Natural killer cell treated with Interleukin-12 subunit alpha and Interleukin-12 subunit beta and Interleukin-15 and Interleukin-18, amount 100 ng/mL, for 72 hours (primary cell): Measurements from ENCODE around the gene HIPK2. TPM values are rescaled to one million over a fixed set of nuclear protein-coding genes. Genes with fewer than 3 reads are reported as not detected.

Source experiments
- ATAC-seq, 2 donors: fragments of 150-1000 bp; cut with Tn5 transposase in 1 of 2; sonication (Bioruptor Pico), chemical (Tn5 transposase) in 1 of 2; 2 replicates each; pipeline ENCODE4 v1.10.0; 2021
- DNase-seq: peaks from one replicate; pipeline ENCODE4 v3.0.0; 2022; ENCODE audit warnings: low spot score
- H3K27ac Mint-ChIP-seq, 2 donors: 1 replicate in 1 of 2; 2 replicates in 1 of 2; pipeline ENCODE4 v1.8.0; 2022; ENCODE audit warnings: mixed read lengths in 2 of 2, mild to moderate bottlenecking in 1 of 2, moderate library complexity in 1 of 2
- H3K27me3 Mint-ChIP-seq, 2 donors: 1 replicate in 1 of 2; 2 replicates in 1 of 2; pipeline ENCODE4 v1.8.0; 2022; ENCODE audit warnings: mixed read lengths in 2 of 2
- H3K36me3 Mint-ChIP-seq: one replicate; pipeline ENCODE4 v1.8.0; 2022; ENCODE audit warnings: mixed read lengths
- H3K4me1 Mint-ChIP-seq, 2 donors: 1 replicate in 1 of 2; 2 replicates in 1 of 2; pipeline ENCODE4 v1.8.0; 2022; ENCODE audit warnings: low read depth in 2 of 2, mixed read lengths in 2 of 2, mild to moderate bottlenecking in 1 of 2
- H3K4me3 Mint-ChIP-seq: one replicate; pipeline ENCODE4 v1.8.0; 2022; ENCODE audit warnings: mixed read lengths
- H3K9me3 Mint-ChIP-seq: 2 replicates; pipeline ENCODE4 v1.8.0; 2022; ENCODE audit warnings: mixed read lengths
- total RNA-seq, 2 donors: library from RNA; stranded (reverse); gene quantifications; one replicate each; pipeline ENCODE4 v1.2.3, GENCODE V29; 2022

HIPK2 gene
- total RNA-seq, 2 donors from 2014 or later, result 152 to 245 TPM

DNA sequence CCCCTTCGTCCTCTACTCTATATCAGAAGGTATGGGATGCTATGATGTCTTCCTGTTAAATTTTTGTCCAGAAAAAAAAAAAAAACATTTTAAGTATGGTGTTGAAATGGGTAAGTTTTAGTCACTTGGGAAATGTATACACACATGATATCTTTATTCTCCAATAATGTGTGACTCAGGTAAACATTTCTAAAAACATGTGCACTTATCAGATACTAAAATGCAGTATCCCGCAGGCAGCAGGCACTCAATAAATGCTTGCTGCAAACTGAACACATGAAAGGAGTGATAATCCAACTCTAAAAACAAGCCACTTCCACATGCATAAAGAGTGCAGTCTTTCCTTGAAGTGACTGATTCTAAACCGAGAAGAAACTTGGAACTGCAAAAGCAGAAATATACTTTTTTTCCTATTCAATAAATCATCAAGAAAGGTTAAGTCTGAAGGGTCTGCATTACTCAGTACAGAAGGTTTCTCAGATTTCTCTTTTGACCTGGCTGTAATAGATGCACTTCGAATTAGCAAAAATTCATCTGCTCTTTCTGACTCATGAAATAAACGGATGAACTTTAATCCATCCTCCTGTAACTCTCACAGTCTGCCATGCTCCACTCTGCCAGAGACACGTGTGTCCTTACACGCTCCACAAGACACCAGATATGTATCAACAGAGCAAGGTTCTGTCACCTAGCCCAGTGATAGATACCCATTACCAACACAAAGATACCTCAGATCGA lies 84.0 kb downstream of the HIPK2 start:
- Mint-ChIP-seq H3K4me1 (peaks cover 59 to 64% of the 10 kb centered on the region in 2 donors), H3K9me3 (no peaks in the 10 kb centered on the region)

DNA sequence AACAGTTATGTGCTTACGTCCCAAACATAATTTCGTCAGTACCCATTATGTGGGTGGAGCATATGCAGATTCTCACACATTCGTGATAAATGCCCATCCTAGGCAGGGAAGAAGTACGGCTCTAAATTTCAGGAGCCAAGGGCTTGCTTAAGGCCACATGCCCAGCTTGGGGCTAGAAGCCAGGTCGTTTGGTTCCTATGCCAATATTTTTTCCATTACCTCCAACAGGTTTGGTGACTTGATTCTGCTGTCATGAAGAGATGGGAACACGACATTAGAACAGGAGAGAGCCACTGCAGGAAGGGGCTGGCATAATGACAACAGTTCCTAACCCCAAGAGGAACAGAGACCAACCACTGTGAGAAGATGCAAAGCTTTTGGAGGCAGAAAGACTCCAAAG lies 85.1 kb downstream of the HIPK2 start:
- Mint-ChIP-seq H3K36me3 (peaks cover 27% of the 10 kb centered on the region), H3K9me3 (no peaks in the 10 kb centered on the region), H3K27ac (peak overlapping the region; percentile 16 to 90), H3K27me3 (no peaks in the 10 kb centered on the region), H3K4me1 (peaks cover 61 to 67% of the 10 kb centered on the region in 2 donors), H3K4me3 (no peak overlapping the region)
- ATAC-seq (no peak), DNase-seq (no peak)

More for the DNA sequence above, 84.0 kb downstream of the HIPK2 start:
- DNase-seq, result no peak
- H3K4me3 Mint-ChIP-seq, result no peak overlapping the region
- H3K36me3 Mint-ChIP-seq, result peaks cover 27% of the 10 kb centered on the region
- H3K27ac Mint-ChIP-seq, result peak overlapping the region; percentile 64 to 90
- no peak for ATAC-seq
- no peaks in the 10 kb centered on the region for H3K27me3 Mint-ChIP-seq

DNA sequence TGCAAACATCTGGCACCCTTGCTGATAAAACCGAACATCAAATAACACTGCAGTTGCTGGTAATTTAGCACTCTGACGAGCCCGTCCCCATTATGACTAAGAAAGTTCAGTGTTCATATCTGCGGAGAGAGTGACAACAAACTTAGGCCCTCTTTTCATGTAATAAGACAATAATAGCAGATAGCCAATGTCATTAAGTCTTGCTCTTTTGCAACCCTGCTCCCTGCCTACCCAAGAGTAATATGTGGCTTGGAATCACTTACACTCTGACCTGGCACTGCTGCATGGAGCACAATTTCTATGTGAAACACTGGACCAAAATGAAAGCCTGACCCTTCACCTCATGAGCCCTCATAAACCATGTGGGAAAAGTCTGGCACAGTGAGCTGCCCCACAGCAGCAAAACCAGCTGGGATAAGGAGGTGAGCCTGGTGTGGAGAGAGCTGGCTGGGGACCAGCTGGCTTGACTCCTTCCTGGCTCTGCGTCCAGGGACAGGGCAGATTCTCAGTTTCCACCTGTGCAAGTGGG lies 86.5 kb downstream of the HIPK2 start:
- H3K4me1 Mint-ChIP-seq, result peaks cover 58 to 66% of the 10 kb centered on the region in 2 donors
- DNase-seq (no peak), ATAC-seq (no peak)
- H3K27me3 Mint-ChIP-seq, result no peaks in the 10 kb centered on the region
- H3K36me3 Mint-ChIP-seq, result peaks cover 34% of the 10 kb centered on the region
- H3K4me3 Mint-ChIP-seq, result no peak overlapping the region
- H3K27ac Mint-ChIP-seq, result peak overlapping the region in 1 of 2 donors; percentile 67
- peaks cover 5% of the 10 kb centered on the region for H3K9me3 Mint-ChIP-seq

DNA sequence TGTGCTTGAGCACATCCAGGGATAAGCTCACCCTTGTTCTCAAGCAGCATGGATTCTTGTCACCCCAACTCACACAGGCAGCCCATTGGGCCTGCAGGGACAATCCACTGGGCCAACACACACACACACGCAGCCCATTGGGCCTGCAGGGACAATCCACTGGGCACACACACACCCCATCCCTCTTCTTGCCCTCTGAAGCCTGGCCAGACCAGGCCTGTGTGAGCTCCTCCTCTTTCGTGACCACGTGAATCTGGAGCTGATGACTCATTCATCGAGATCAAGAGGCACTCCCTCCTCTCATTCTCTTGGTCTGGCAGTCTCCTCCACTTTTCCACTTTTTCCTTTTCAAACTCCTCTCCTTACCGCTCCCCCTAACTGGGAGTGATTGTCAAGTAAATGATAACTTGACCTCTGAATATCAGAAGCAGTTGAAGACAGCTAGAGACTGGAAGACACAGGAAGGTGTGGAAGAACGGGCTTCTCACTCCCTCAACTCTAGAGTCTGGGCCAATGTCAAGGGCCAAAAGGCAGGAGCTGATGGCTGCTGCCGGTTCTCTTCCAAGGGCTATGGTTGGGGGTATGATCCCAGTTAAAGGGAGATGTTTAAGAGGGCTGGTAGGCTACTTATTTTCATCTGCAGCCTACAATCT lies 89.7 kb downstream of the HIPK2 start:
- peaks cover 45% of the 10 kb centered on the region for H3K36me3 Mint-ChIP-seq
- ATAC-seq, result peak; percentile 34 to 63

DNA sequence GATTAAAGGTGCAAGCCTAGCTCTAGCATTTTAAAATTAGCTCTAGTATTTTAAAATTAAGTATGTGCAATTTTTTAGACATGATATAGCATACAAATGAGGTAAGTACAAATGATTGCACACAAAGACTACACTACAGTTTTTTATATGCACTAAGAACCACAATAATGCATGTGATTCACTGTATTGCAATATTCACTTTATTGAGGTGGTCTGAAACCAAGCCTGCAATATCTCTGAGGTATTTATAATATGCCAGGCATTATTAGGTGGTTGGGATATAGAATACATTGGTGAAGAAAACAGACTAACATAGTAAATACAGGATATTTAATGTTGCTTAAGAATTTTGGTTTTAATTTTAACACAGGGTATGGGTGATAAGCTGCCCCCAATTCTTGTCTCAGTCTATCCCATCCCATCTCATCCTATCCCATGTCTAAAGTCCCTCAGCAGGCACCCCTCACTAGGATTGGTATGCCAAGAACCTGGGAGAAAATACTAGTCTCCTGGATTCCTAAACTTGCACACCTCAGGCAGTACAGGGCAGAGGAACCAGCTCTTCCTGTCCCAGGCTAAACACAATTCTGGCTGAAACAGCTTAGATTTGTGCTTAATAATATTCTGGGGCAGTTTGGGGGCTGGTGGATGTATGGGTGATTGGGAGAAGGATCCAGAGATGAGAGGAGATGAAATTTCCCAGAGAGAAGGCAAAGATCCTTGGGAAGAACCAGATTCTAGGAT lies 90.4 kb downstream of the HIPK2 start:
- Mint-ChIP-seq H3K4me3 (no peak overlapping the region), H3K9me3 (peaks cover 13% of the 10 kb centered on the region), H3K27ac (peak overlapping the region; percentile 58 to 82), H3K36me3 (peaks cover 45% of the 10 kb centered on the region), H3K4me1 (peaks cover 64 to 70% of the 10 kb centered on the region in 2 donors), H3K27me3 (no peaks in the 10 kb centered on the region)
- ATAC-seq, result no peak
- no peak for DNase-seq

More for the DNA sequence above, 89.7 kb downstream of the HIPK2 start:
- Mint-ChIP-seq H3K4me1 (peaks cover 64 to 69% of the 10 kb centered on the region in 2 donors), H3K27ac (peak overlapping the region; percentile 58 to 82), H3K9me3 (peaks cover 13% of the 10 kb centered on the region), H3K27me3 (no peaks in the 10 kb centered on the region), H3K4me3 (no peak overlapping the region)
- no peak for DNase-seq

DNA sequence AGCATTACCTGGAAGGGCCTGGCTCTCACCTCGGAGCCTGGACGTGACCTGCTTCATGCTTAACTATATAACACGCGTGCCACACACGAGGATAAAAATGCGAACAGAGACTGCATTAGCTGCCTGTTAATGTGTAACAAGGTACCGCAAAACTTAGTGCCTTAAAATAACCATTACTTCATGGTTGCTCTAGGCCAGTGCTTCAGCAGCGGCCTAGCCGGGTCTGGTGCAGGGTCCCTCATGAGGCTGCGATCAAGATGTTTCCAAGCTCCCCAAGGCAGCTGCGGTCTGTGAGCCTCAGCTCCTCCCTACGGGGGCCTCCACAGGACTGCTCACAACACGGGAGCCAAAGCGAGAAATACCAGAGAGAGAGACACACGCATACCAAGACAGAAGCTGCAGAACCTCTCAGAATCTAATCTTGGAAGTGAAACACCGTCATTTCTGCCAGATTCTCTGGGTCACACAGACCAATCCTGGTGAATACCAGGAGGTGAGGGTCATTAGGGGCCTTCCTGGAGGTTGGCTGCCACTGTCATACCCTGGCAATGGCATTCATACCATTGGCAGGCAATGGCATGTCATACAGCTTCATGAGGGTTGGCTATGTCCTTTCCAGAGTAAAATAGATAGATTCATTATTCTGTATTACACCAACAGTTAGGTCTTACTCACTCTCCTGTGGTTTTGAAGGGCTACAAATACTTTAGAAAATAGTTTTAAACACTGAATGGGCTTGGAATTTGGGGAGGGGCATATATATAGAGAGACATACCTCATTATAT lies 94.5 kb downstream of the HIPK2 start:
- Mint-ChIP-seq H3K27ac (peak overlapping the region; percentile 96 to 98), H3K9me3 (peaks cover 13% of the 10 kb centered on the region), H3K4me1 (peaks cover 87 to 91% of the 10 kb centered on the region in 2 donors)

DNA sequence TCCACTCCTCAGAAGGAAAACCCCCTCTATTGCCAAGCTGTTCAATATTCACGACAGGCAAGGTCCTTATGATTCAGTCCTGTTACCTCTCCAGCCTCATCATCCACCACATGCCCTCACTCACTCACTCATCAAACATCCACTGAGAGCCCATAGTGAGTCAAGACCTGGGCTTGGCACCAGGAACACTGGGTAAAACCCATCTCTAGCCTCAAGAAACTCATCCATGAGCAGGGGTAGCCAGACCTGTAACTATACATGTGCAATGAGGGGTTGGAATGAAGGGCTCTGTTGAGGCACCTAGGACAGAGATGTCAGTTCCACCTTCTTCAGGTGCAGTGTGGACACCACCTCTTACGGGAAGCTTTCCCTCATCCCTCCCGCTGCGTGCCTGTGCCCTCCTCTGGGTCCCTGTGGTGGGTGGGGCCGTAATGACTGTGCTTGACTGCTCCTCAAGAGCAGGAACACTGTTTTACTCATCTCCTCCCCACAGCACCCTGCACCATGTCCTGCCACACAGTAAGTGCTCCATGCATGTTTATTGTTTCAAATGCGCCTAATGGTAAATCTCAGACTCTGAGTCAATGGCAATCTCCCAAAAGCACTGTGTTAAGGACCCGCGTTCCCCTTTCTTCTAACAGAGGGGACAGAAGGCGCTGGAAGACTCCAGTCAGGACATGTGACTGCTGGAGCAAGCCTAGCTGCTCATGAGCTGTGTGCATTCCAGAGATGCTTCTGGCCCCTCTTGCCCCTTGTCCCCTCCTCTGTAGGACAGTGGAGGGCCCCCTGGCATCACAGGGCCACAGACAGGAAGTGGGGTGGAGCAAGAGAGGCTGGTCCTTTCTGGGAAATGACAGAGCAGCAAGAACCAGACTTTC lies 95.4 kb downstream of the HIPK2 start:
- peak; percentile 77 for DNase-seq
- peaks cover 36% of the 10 kb centered on the region for H3K36me3 Mint-ChIP-seq
- no peaks in the 10 kb centered on the region for H3K27me3 Mint-ChIP-seq

More for the DNA sequence above, 94.5 kb downstream of the HIPK2 start:
- no peak for DNase-seq
- ATAC-seq, result peak in 1 of 2 donors; percentile 15
- no peaks in the 10 kb centered on the region for H3K27me3 Mint-ChIP-seq
- H3K36me3 Mint-ChIP-seq, result peaks cover 41% of the 10 kb centered on the region
- peak overlapping the region; percentile 87 for H3K4me3 Mint-ChIP-seq

DNA sequence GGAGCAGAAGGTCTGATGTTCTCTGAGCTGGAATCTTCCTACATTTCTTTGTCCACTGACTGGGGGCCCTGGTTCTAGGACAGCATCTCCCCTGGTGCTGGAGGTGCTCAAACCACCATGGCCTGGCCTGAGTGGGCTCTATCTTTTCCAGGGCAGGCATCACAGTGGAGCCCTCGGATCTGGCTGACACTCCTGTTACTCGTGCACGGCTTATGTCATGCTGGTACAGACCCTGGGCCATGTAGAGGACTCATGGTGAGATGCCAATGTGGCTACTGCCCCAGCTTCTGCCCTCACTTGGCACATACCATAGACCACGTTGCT lies 96.0 kb downstream of the HIPK2 start:
- no peak for DNase-seq
- Mint-ChIP-seq H3K27ac (peak overlapping the region; percentile 96 to 98), H3K4me3 (peak overlapping the region; percentile 87), H3K27me3 (no peaks in the 10 kb centered on the region), H3K9me3 (peaks cover 12% of the 10 kb centered on the region), H3K36me3 (peaks cover 34% of the 10 kb centered on the region), H3K4me1 (peaks cover 89 to 91% of the 10 kb centered on the region in 2 donors)
- no peak for ATAC-seq

More for the DNA sequence above, 95.4 kb downstream of the HIPK2 start:
- H3K4me3 Mint-ChIP-seq, result peak overlapping the region; percentile 87
- peaks cover 85 to 94% of the 10 kb centered on the region in 2 donors for H3K4me1 Mint-ChIP-seq
- H3K27ac Mint-ChIP-seq, result peak overlapping the region; percentile 96 to 98
- ATAC-seq, result peak; percentile 75 to 76
- peaks cover 13% of the 10 kb centered on the region for H3K9me3 Mint-ChIP-seq

DNA sequence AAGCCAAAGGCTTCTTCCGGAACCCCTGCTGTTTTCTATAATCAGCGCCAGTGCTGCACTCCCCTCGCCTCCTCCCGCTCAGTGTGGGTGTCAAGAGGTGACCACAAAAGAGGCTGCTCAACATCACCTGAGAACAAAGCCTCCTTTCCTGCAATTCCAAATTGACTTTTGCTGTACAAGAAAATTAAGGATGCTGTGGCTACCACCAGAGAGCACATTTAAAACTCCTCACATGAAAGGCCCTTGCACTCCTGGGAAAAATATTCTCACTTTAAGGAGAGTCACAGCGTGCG lies 96.4 kb downstream of the HIPK2 start:
- no peaks in the 10 kb centered on the region for H3K27me3 Mint-ChIP-seq
- no peak for ATAC-seq
- peaks cover 8% of the 10 kb centered on the region for H3K9me3 Mint-ChIP-seq
- peak overlapping the region; percentile 96 to 98 for H3K27ac Mint-ChIP-seq
- peak overlapping the region; percentile 87 for H3K4me3 Mint-ChIP-seq
- H3K36me3 Mint-ChIP-seq, result peaks cover 30% of the 10 kb centered on the region
- H3K4me1 Mint-ChIP-seq, result peaks cover 88 to 89% of the 10 kb centered on the region in 2 donors
- DNase-seq, result peak; percentile 62

DNA sequence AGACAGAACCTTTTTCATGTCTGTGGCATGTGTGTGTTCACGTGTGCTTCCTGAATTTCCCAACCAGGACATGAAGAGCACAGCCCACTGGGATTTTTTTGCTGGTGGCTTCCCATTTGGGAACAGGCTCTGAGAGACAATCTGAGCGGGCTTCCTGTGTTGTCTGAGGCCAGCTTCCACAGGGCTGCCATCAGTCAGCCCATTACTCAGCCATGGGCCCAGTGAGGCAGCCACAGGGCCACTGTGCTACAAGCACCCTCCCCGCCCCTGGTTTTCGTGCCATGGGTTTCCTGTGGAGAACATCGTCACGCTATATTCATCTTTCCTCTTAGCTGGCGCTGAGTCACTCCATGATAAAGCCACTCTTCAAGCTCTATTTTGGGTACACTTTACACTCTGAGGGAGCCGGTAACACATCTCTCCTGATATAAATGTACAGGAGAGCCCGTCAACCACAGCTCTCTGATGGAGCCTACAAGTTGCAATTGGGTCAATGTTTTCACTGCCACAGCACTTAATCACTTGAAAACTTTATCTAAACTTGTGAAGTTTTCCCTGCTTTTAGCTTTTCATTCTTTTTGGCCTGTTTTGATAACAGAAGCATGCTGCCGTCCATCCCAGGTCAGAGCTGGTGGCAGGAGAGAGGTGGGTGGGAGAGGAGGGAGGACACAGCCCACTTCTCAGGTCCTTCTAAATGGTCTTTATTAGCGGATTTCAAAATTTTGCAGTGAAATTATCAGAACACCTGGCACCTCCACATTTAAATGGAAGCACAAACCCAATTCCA lies 96.9 kb downstream of the HIPK2 start:
- H3K36me3 Mint-ChIP-seq, result peaks cover 25% of the 10 kb centered on the region
- H3K27me3 Mint-ChIP-seq, result no peaks in the 10 kb centered on the region
- peak overlapping the region; percentile 96 to 98 for H3K27ac Mint-ChIP-seq
- peaks cover 5% of the 10 kb centered on the region for H3K9me3 Mint-ChIP-seq
- peak; percentile 96 for DNase-seq
- peaks cover 89% of the 10 kb centered on the region in 2 donors for H3K4me1 Mint-ChIP-seq
- peak; percentile 89 to 93 for ATAC-seq
- peak overlapping the region; percentile 87 for H3K4me3 Mint-ChIP-seq

DNA sequence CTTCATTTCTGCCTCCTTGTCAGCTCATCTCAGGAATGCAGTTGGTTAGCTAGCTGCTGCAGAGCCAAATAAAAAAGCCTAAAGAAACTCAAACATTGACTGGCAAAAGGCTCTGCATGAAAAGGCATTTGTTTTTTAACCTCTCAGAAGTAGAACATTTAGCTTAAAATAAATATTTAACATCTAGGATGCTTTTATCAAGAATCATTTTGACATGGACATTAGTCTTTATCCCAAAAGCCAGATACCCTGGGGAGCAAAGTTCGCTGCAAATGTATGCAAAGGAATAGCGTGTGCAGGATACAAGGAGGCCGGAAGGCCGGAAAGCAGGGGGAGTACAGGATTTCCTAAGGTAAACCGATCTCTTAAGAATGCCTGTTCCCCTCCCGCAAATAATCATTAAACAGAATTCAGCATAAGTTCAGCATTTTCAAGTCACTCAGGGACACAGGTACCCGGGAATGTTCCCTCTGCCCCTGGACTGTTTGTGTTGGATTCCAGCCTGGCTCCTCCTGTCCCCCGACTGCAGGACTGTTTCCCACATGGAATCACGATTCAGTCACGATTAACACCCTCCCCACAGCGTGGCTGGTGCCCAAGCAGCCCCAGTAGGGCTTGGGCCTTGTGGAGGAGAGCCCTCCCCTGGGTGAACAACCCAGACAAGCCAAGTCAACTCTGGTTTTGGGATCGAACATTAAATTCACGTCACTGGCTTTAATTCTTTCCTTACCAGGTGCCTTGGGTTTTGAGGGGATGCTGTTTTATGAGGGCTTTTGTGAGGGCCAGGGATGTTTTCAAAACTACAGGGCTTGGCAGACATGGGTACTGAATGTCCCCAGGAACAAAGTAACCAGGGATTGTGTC lies 97.8 kb downstream of the HIPK2 start:
- Mint-ChIP-seq H3K27me3 (no peaks in the 10 kb centered on the region), H3K36me3 (peaks cover 23% of the 10 kb centered on the region), H3K27ac (peak overlapping the region; percentile 96 to 98), H3K4me3 (peak overlapping the region; percentile 87), H3K4me1 (peaks cover 90 to 92% of the 10 kb centered on the region in 2 donors), H3K9me3 (peaks cover 3% of the 10 kb centered on the region)
- DNase-seq (no peak), ATAC-seq (no peak)
